Astrocyte of the spinal cord (primary cell): ENCODE measurements around the gene EPS8L3.

ENCODE experiments used
- DNase-seq: peaks from one replicate; pipeline ENCODE4 v3.0.0; 2011; ENCODE audit warnings: low read depth, low spot score
- H3K4me3 ChIP-seq: 2 replicates; pipeline ENCODE4 v1.5.1; 2011; ENCODE audit warnings: low read depth, mild to moderate bottlenecking, low read length, moderate library complexity
- in situ Hi-C: cut with HindIII; loops from 2 replicates; pipeline ENCODE4 v1.10.0; 2017; ENCODE audit warnings: low sequenced_read_pairs
- TF ChIP-seq, protein P1 (sequence below): IDR thresholded peaks from 2 replicates; pipeline ENCODE4 v1.5.1; 2012; ENCODE audit warnings: low read depth, mild to moderate bottlenecking, low read length, inconsistent platforms

EPS8L3 gene

DNA sequence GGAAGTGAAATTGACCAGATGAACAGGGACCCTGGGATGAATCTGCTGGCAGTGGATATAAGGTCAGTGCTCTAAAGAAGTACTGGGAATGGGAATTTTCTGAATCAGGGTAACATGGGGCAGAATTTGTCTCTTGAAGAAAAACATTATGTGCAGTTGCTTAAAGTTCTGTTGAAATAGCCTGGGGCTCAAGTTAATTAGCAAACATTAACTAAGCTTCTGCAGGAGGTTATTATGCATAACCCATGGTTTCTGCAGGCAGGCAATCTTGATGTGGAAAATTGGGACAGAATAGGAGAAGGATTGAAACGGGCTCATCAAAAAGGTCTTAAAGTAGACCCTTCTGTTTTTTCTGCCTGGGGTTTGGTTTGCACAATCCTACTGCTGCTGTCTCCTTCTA is 37.7 kb downstream of the EPS8L3 start:
- no peak for DNase-seq
- in situ Hi-C loops = no loop called here
- TF ChIP-seq, protein P1, sequence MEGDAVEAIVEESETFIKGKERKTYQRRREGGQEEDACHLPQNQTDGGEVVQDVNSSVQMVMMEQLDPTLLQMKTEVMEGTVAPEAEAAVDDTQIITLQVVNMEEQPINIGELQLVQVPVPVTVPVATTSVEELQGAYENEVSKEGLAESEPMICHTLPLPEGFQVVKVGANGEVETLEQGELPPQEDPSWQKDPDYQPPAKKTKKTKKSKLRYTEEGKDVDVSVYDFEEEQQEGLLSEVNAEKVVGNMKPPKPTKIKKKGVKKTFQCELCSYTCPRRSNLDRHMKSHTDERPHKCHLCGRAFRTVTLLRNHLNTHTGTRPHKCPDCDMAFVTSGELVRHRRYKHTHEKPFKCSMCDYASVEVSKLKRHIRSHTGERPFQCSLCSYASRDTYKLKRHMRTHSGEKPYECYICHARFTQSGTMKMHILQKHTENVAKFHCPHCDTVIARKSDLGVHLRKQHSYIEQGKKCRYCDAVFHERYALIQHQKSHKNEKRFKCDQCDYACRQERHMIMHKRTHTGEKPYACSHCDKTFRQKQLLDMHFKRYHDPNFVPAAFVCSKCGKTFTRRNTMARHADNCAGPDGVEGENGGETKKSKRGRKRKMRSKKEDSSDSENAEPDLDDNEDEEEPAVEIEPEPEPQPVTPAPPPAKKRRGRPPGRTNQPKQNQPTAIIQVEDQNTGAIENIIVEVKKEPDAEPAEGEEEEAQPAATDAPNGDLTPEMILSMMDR = no peak
- no peak overlapping the region for H3K4me3 ChIP-seq

DNA sequence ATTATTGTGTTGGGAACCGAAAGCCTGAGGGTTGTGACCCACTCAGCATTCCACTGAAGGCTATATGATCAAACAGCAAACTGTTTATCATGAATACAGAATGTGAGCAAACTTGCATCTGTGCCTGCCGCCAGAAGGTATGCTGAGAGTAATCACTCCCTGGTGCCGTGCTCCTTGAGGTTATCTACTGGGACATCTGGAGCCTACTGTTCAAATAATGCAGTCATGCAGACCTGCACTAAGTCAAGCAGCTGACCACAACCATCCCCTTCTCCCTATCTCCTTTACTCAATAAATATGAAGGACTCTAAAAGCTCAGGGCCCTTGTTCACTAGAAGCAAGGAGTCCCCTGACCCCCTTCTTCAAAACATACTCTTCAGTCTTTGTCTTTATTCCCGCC is 38.2 kb downstream of the EPS8L3 start:
- in situ Hi-C loops = no loop called here
- TF ChIP-seq, protein P1 = no peak
- H3K4me3 ChIP-seq = no peak overlapping the region

GRCh38 chr1:109724933-109725332 is 38.8 kb downstream of the EPS8L3 start:
- no peak overlapping the region for H3K4me3 ChIP-seq
- in situ Hi-C loops = no loop called here
- no peak for DNase-seq
- TF ChIP-seq, protein P1 = no peak

More for the DNA sequence above, 38.2 kb downstream of the EPS8L3 start:
- DNase-seq = no peak

DNA sequence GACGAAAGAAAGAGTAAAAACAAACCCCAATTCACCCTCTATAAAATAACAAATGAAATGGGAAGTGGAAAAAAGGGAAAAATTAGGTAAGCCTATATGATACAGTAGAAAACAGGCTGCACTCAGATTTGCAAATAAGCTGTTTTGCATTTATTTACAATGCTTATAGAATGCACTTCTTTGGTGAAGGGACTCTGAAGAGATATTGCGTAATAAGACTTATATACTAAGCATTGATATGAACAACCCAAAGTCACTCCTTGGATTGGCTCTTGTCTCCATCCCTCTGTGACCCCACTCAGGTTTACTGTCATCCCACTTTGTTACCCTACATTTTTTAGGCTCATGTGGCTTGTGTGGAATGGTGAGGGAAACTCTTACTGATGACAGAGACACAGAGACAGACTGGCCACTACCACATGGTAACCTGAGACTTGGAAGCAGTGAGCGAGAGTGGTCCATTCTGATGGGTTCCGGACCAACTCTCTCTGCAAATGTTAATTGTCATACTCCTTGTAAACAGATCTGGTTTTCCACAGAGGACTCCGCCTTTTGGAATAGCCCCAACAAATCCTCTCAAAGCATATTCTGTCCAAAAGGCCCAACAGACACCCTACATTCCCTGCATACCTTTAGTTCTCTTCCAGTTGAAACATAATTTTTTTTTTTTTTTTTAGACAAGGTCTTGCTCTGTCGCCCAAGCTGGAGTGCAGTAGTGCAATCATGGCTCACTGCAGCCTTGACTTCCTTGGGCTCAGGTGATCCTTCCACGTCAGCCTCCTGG is 40.6 kb downstream of the EPS8L3 start:
- in situ Hi-C loops = no loop called here
- TF ChIP-seq, protein P1 = no peak
- no peak overlapping the region for H3K4me3 ChIP-seq
- DNase-seq = no peak

DNA sequence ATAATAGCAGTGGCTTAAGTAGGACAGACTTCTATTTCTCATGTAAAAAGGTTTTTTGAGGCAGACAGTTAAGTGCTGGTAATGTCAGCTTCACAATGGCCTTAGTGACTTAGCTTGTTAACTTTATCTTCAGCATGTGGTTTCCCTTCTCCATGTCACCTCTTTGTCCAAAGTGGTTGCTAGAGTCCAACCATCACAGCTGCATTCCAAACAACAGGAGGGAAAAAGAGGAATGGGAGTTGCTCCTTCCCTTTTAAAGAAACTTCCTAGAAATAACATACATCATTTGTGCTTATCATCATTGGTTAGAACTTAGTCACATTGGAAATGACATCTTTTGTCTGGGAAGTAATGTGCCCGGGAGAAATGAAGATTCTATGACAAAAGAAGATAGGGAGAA is 41.8 kb downstream of the EPS8L3 start:
- TF ChIP-seq, protein P1 = no peak
- in situ Hi-C loops = no loop called here
- DNase-seq = no peak
- no peak overlapping the region for H3K4me3 ChIP-seq

DNA sequence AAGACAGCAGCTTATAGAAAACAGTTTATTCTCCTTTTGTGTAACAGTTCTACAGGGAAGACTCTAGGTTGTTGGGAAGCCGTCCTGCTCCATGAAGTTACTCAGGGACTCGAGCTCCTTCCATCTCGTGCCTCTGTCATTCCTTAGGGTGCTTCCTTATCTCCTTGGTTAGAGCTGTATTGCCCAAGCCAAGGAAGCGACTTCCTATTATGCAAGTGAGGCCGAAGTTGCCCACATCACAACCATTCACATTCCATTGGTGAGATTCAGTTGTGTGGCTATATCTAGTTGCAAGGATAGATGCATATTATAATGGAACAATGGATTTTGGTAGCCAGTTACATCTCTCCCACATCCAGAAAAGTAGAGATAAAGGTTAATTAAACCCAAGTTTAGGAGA is 42.7 kb downstream of the EPS8L3 start:
- in situ Hi-C loops = no loop called here
- H3K4me3 ChIP-seq = no peak overlapping the region
- TF ChIP-seq, protein P1 = no peak
- DNase-seq = no peak
